HG03095 (cell line): ENCODE measurements around the gene DUSP28.
"Not testable (repeated sequence)": the region's sequence is repeated elsewhere in the genome, so short reads cannot be mapped to it uniquely, and the experiment has no call there.

Experiments used
- ATAC-seq: cut with Tn5 transposase; IDR thresholded peaks from one replicate; pipeline ENCODE4 v1.9.1; 2021; ENCODE audit warnings: moderate library complexity; ENCODE audit not compliant: unreplicated experiment

The DUSP28 gene, protein sequence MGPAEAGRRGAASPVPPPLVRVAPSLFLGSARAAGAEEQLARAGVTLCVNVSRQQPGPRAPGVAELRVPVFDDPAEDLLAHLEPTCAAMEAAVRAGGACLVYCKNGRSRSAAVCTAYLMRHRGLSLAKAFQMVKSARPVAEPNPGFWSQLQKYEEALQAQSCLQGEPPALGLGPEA

DNA sequence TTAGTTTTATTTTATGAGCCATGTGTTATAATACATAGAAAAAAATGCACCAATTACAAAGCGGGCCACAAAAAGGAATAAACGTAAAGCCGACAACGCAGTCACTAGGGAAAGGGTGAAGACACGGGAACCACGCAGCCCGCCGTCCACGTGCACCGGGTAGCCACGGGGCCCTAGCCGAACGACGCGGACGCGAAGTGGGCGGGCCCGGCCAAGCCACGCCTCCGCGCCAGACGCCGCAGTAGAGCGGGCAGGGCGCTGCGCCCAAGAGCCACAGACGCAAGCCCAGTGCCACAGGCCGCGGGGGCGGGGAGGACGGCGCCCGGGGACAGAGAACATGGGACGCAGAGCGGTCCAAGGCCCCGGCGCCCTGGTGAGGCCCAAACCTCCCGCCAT, at the start of gene DUSP28:
Gene DUSP28, plus strand, starts transcription at position 274 of the 396 bp plus-strand sequence. CDS start 328 bp downstream, outside the sequence.
- peak; percentile 52 for ATAC-seq

DNA sequence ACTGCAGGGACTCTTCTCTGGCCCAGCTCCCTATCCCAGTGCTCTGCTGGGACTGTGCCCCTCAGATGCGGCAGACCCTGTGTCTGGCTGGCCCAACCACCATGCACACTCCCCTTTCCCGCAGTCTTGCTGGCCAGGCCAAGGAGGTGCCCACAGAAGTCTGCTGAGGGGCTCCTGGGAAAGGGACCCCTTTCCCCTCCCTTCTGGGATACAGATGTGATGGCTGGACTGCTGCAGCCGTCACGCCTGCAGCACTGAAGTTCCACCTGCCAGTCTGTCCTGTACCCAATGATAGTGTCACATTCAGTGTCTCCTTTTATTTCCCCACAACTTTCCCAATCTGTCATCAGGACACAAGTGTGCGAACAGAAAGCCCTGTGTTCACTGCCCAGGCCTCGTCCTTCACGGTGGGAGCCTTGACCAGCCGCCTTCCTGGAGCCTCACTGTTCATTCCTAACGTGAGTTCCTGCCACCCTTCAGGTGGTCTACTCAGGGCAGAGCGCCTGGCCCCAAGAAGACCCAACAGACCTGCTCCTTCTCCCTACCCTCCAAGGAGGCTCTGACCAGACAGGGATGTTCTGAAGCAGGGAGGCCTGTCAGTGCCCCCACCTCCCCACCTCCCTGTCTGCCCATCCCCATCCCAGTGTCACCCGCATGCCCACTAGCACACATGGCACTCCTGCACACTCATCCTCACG, 49.5 kb upstream of the DUSP28 start:
- no peak for ATAC-seq

DNA sequence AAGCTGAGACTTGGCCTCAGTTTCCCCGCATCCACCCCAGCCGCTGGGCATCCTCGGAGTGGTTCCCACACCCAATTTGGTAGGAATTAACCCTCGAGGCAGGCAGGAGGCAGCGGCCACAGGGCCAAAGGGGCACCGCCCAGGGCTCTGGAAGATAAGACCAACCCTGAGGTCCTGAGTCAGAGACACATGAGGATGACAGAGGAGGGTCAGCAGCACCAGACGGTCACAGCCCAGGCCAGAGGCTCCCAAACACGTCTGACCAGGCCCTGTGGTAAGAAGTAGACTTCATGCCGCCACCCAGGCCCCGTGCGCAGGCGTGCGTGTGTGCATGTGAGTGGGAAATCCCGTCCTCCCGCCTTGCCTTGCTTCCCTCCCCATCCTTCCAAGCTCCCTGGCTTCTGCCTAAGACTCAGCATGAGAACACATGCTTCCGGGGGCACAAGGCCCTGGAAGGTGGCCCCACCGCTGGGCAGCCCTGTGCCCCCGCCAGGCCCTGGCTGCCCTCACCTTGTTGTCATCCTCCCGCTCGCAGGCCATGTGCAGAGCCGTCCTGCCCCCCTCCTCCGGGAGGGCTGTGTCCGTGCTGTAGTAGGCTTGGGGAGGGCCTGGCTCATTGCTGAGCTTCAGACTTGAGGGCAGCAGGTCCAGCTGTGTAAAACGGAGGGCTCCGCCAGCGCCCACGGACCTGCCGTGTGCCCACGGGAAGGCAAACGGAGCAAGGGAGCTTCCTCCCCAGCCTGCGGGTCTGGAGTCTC, 48.6 kb upstream of the DUSP28 start:
- ATAC-seq: no peak

DNA sequence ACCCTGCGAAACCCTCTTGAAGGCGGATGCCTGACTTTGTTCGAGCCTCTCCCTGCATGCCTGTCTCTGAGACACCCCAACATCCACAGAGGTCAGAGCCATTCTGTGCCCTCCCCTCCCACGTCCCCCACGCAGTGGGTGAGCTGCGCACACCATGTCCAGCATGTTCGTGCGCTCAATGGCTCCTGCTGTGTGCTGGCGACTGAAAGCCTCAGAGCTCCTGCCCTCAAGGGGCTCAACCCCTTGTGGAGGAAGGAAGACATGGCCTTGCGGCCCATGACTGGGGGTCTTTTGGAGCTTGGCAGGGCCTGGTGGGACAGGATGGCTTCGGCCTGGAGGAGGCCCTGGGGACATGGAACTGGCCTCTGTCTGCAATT, 48.1 kb upstream of the DUSP28 start:
- ATAC-seq: no peak

DNA sequence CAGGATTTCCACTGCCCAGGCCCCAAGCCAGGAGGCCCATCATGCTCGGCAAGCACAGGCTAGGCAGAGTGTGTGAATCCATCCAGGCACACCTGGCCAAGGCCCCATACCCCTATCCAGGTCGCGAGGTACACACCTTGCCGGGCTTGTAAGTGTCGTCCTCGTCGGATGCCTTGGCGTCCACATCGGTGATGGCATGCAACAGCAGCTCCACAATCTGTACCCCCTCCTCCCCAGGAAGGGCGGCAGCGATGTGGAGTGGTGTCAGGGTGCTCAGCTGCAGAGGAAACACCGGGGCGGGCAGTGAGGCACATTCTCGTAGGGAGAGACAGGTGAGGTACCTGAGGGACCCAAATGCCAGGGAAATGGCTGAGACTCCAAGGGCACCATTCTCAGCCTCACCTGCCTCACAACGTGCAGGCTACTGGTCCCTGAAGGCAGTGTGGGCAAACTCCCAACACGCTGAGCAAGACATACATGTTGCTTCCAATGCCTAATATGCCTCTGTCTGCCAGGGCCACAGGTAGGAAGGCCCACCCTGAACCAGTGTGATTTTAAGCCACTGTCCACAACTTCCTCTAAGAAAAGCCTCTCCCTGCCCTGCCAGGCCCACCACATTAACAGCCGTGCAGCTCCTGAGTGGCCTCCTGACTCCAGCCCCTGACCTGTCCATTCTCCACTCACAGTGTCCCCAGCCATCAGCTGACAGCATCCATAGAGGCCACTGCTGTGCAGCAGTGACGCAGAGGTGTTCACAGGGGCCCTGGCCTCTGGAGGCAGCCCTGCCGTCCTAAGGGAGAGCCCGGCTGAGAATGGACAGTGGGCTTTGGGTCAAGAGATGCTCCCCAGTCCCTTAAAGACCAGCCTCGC, 47.3 kb upstream of the DUSP28 start:
- ATAC-seq: no peak

DNA sequence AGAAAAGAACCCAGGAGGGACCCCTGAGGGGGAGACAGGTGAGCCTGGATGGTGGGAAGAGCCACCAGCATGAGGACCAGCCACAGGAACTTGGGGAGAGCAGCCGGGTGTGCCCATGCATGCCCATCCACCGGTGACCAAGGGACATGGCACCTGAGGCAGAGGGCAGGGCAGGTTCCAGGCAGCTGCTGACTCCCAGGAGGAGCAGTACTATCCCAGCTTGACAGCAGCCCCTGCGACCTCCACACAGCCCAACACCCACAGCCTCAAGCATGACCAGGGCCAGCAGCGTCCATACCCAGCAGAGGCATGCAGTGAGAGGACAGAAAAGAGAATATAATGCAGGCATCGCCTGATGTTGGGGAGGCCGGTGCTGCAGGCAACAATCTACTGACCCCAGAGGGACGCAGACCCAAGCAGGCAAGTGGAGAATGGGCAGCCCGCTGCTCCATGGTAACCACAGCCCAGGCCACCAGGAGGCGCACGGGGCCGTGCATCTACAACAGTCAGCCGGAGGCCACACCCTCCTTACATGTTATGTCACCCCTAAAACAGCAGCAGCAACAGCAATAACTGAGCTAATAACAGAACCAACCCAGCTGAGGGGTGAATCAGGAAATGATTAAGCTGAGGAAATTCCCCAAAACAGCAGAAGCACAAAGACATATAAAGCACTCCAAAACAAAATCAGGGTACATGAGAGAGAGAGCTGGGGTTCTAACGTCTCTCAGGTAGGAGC, 46.4 kb upstream of the DUSP28 start:
- ATAC-seq: peak; percentile 92

DNA sequence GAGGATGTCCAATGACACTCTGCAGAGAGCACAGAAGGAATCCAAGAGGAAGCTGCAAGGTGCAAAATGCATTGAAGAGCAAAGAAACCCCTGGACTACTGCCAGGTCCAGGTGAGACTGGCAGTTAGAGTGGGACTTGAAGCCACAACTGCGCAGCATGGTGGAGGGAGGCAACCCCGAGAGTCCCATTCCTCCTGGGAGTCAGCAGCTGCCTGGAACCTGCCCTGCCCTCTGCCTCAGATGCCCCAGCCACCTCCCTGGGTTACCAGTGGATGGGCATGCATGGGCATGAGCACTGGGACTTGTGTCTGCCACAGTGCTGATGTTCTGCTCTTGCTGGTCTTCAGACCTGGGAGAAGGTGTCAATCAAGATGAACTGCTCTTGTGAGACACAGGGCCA, 45.5 kb upstream of the DUSP28 start:
- no peak for ATAC-seq

DNA sequence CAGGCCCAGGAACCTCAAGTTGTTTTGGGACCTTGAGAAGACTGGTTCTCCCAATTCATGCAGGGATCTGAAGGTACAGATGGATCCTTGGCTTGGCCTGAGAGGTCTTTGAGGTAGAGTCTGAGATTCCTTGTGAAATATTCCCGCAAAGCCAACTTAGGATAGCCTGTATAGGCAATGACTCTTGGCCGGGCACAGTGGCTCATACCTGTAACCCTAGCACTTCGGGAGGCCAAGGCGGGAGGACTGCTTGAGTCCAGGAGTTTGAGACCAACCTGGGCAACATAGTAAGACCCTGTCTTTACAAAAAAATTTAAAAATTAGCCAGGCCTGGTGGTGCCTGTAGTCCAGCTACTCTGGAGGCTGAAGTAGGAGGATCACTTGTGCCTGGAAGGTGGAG, 42.8 kb upstream of the DUSP28 start:
- no peak for ATAC-seq

DNA sequence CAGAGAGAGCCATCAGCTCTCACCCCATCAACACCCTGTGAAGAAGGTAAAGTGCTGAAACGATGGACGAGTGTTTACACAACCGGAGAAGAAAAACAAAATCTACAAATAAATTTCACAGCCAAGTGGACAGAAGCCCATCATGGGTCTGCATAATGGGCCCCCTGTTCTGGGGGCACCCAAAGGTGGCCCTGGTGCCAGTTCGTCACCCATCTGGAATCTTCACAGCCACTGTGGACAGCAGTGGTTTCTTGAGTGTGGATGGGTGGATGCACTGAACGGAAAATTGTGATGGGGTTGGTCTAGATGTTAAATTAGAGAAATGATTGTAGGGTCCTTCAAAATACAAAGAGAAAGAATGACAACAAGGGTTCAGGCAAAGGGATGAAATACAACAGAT, 41.2 kb upstream of the DUSP28 start:
- ATAC-seq: no peak

DNA sequence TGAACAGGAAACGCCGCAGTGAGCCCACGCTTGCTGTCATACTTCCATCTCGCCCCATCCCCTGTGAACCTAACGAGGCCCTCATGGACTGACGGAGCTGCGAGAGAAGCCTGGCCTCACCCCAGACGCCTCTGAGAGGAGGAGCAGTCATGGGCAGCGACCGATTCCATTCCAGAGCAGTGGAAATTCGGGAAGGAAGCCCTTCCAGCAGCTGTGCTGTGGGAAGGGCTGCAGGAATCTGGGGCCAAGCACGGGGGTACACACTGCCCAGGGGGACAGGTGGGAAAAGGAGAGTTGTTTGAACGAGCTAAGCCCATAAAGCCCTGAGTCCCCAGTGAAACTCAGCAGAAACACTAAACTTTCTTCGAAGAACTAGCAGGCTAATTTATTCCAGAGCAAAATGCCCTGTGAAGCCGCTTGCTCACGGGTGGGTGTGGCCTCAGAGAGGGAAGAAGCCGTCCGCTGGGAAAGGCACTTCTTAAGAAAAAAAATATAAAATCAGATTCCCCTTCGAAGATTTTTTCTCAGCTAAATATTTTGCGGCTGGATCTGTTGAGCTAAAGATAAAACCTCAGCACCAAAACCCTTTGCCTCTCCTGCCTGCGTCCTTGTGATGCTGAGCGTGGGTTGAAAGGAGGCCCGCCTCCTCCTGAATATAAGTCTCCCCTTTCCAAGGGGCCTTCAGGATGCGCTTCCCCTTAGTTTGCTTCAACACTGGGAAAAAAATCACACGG, 40.6 kb upstream of the DUSP28 start:
- ATAC-seq: no peak

DNA sequence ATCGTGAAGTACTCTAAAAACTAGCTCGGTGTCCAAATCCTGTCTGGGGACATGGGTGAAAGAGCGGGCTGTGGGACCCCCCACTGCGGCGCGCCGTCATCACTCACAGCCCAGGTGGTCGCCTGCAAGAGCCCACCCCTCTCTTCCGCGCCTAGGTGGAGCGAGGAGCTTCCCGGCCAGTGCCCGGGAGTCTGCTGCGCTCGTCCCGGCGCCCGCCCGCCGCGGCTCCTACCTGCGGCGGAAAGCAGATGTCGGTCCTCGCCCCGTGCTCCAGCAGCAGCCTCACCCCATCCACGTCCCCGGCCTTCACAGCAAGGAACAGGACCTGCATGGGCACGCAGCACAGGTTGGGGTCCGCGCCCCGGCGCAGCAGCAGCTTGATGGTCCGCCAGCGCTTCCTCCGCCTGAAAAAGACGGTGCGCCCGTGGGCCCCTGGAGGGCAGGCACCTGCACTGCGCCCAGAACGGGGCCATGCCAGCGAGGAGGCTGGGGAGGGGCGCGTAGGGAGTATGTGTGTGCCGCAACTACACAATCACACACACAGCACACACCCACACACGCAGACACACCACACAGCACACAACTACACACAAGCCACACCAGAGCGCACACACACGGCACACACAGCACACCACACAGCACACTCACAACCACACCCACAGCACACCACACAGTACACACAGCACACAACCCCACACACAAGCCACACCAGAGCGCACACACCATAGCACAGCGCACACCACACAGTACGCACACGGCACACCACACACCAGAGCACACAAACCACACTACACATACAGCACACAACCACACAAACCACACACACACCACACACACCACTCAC, 39.8 kb upstream of the DUSP28 start:
- ATAC-seq: no peak

DNA sequence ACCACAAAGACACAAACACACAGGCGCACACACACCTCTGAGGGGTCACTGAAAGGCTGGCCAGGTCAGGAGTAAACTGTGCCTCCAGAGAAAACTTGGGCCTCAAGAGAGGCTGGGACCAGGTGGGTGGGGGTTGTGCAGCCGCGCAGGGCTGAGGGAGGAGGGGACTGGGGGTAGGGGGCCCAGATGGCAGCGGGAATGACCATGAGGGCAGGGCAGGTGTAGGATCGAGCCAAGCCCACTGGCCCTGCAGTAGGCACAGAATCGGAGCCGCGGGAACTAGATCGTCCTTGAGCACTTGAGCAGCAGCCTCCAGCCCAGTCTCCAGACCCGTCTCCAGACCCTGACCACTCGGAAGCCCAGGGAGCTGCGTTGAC, 39.2 kb upstream of the DUSP28 start:
- ATAC-seq: no peak

DNA sequence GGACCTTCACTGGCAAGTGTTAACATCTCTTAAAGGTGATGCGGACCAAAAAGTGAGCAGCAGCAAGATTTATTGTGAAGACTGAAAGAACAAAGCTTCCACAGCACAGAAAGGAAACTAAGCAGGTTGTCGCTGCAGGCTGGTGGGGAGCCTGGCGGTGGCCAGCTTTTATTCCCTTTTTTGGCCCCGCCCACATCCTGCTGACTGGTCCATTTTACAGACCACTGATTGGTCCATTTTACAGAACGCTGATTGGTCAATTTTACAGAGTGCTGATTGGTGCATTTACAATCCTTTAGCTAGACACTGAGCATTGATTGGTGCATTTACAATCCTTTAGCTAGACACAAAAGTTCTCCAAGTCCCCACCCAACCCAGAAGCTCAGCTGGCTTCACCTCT, 38.3 kb upstream of the DUSP28 start:
- ATAC-seq: not testable (repeated sequence)

DNA sequence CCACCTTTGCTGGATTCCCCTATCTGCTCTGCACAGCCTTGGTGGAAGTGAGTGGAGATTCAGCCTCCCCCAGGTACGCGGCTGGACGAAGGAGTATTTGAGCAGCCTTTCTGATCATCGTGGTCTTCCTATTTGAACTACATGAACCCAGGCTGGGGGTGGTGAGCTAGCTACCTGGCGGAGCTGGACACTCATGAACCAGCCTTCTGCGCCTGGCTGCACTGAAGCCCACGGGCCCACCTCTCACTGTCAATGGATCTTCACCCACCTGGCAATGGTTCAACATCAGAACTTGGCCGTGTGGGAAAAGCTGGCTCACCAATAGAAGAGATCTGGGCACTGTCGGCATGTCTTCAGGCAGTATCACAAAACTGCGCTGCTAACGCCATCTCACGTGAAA, 37.8 kb upstream of the DUSP28 start:
- no peak for ATAC-seq

DNA sequence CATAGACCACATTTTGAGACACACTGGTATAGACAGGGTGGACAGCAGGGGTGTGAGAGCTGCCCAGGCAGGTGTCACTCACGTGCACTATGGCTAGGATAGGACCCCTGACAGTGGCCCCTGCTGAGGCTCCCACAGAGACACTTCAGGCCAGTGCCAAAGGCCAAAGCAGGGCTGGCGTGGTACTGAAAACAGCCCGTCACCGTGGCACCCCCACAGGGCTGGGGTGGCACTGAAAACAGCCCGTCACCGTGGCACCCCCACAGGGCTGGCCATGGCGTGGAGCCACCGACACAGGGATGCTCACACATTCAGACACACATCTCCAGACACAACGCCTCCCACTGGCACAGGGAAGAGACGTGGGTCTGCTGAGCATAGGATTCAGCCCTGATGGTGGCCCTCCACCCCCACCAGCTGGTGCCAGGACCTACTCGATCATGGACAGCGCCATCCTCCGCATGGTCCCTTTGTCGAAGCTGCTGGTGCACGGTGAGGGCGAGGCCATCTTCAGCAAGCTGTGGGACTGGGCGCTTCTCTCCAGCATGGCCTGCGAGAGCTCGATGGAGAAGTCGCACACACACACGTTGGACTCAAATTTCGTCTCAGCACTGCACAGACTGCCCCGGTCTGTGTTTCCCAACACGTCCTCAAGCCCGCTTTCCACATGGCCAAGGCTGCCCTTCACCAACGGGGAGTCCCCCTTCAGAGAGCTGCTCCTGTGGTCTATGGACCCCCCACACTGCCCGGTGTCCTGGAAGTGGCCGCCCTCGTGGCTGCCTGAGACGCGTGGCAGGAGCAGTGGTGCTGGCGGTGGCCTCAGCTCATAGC, 36.5 kb upstream of the DUSP28 start:
- ATAC-seq: no peak

DNA sequence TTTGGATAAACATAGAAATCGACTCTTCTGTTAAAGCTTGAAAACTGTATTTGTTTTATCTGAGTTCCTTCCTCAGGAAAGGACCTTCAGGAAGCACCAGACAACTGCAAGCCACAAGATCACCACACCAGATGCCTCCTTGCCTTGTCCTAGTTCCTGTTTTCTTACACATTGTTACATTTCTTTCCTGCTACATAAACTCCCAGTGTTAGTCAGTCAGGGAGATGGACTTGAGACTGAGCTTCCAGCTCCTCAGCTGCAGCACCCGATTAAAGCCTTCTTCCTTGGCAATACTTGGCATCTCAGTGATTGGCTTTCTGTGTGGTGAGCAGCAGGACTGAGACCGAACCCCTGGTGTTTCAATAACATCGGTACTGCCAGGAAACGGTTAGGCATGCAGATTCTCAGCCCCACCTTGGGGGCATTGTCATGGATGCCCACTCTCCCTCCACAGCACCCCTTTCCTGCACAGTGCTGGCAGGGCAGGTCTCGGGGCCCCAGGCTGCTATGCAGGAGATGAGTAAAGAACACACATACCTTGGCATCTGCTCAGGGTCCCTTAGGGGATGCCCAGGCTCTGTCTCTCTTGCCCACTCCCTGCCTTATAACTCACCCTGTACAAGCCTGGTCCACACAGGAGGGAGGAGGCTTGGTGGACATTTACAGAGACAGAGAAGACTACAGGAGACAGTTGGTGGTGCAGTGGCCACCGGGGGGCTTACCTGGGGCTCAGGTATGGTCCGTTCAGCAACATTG, 35.0 kb upstream of the DUSP28 start:
- no peak for ATAC-seq

DNA sequence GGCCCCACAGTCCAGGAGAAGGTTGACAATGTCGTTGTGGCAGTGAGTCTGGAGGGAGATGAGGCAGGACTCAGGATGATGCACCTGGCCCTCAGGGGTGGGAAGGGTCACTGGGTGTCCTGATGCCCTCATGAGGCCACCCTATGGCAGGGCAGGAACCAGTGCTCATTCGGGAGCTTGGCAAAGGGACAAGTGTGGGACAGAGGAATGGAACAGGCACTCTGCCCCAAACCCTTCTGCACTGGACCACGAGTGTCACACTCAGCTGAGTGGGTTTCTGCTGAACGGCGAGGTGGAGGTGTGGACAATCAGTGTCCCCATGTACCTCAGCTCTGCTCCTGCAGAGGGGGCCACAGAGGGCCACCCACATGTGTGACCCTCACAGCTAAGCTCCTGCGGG, 34.4 kb upstream of the DUSP28 start:
- no peak for ATAC-seq
